VCaP (cell line): ENCODE results near the gene LIMK1.

Experiments
- H3K27ac ChIP-seq: fragments of 450-650 bp; 2 replicates; pipeline ENCODE4 v1.5.1; 2017
- TF ChIP-seq, protein P1 (sequence below): fragments of 450-650 bp; conservative IDR thresholded peaks from 2 replicates; pipeline ENCODE4 v1.5.1; 2017; ENCODE audit warnings: mild to moderate bottlenecking, moderate library complexity

Gene LIMK1

DNA sequence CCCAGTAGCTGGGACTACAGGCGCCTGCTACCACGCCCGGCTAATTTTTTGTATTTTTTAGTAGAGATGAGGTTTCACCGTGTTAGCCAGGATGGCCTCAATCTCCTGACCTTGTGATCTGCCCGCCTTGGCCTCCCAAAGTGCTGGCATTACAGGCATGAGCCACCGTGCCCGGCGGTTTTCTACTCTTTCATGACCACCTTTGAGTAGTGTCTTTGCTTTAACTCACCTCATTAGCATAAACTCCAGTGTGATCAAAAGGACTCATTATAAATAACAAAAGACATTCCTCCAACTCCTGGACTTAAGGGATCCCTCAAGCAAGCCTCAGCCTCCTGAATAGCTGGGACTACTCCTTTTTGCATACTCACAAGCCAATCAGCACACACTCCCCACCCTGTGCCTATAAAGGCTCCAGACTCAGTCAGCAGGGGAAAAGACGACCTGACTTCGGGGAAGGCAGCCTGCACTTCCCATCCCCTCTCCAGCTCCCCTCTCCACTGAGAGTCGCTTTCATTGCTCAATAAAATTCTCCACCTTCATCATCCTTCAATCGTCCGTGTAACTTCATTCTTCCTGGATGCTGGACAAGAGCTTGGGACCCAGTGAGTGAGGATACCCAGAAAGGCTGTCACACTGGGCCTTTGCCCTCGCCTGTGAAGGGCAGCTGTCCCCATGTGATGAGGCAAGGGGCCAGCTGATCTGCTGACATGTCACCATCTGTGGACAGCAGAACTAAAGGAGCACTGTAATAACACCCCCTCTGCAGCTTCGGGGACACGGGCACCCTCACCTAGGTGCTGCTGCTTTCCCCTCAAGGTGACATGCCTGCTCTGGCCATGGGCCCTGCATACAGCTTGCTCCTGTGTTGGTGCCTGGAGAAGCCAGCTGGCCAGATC is 55.6 kb downstream of the LIMK1 start:
- TF ChIP-seq, protein P1, sequence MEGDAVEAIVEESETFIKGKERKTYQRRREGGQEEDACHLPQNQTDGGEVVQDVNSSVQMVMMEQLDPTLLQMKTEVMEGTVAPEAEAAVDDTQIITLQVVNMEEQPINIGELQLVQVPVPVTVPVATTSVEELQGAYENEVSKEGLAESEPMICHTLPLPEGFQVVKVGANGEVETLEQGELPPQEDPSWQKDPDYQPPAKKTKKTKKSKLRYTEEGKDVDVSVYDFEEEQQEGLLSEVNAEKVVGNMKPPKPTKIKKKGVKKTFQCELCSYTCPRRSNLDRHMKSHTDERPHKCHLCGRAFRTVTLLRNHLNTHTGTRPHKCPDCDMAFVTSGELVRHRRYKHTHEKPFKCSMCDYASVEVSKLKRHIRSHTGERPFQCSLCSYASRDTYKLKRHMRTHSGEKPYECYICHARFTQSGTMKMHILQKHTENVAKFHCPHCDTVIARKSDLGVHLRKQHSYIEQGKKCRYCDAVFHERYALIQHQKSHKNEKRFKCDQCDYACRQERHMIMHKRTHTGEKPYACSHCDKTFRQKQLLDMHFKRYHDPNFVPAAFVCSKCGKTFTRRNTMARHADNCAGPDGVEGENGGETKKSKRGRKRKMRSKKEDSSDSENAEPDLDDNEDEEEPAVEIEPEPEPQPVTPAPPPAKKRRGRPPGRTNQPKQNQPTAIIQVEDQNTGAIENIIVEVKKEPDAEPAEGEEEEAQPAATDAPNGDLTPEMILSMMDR, result no peak
- no peak overlapping the region for H3K27ac ChIP-seq

DNA sequence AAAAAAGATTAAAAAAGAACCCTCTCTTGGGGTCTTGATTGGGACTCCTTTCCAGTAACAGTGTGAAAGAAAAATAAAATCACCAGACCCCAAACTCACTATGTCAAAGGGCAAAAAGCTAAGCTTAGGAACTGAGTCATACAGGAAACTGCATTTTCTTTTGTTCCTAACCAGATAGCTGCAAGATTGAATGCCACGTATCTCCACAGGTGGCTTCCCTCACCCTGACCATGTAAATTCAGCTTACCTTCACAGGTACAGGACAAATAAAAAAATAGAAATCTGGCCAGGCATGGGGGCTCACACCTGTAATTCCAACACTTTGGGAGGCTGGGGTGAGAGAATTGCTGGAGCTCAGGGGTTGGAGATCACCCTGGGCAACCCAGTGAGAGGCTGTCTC is 58.1 kb downstream of the LIMK1 start:
- no peak overlapping the region for H3K27ac ChIP-seq
- TF ChIP-seq, protein P1, result no peak

DNA sequence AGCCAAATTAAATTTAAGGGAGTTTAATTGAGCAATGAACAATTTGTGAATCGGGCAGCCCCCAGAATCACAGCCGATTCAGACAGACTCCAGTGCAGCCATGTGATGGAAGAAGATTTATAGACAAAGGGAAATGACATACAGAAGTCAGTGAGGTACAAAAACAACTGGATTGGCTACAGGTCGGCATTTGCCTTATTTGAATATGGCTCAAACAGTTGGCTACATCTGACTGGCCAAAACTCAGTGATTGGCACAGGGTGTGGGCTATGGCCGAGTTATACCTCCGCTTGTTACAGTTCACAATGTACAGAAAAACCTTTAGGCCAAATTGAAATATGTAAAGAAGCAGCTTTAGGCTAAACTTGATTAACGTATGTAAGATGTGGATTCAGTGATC is 59.8 kb downstream of the LIMK1 start:
- TF ChIP-seq, protein P1, result no peak
- no peak overlapping the region for H3K27ac ChIP-seq

DNA sequence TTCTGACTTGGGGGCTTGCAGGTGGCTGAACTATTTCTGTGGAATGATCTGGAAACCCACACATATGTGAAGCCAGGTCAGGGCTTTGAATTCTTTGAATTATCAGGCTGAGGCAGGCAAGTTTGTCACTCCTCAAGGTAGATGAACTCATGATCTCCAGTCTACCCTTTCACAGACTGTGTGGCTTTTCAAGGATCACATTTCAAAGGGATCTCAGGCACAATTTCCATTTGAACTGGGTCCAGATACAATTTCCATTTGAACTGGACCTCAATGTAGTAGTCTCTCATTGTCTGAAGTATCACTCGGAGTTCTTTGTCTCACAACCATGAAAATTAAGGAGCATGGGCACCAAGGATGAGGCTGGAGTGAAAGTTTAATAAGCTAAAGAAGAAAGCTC is 64.9 kb downstream of the LIMK1 start:
- no peak overlapping the region for H3K27ac ChIP-seq

DNA sequence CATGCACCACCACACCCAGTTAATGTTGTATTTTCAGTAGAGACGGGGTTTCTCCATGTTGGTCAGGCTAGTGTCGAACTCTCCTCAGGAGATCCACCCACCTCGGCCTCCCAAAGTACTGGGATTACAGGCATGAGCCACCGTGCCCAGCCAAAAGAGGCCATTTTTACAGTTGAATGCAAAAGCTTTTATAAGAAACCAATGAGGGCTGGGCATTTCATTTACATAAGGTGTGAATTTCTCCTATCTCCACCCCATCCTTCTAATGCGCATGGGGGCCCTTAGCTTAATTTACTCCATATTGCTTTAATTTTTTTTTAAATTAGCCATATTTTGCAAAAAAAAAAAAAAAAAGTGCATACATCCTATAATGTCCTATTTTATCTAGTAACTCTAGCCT is 65.5 kb downstream of the LIMK1 start:
- TF ChIP-seq, protein P1, result no peak
- no peak overlapping the region for H3K27ac ChIP-seq

More for the DNA sequence above, 64.9 kb downstream of the LIMK1 start:
- TF ChIP-seq, protein P1, result no peak

DNA sequence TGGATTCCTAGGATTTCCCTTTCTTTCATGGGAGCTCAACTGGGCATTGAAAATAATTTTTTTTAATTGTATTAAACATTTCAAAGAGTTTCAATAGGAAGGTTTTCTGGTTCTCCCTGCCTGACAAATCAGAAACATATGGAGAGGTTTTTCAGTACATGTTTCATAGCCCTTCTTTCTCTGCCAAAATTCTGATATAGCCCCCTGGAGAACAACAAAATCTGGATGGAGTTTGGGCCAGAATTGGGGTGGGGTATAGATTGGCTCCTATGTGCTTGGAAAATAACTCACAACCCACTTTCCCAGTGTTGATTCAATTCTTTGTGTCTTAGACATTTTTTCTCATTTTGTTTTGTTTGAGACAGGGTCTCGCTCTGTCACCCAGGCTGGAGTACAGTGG is 66.0 kb downstream of the LIMK1 start:
- no peak overlapping the region for H3K27ac ChIP-seq
- TF ChIP-seq, protein P1, result no peak

DNA sequence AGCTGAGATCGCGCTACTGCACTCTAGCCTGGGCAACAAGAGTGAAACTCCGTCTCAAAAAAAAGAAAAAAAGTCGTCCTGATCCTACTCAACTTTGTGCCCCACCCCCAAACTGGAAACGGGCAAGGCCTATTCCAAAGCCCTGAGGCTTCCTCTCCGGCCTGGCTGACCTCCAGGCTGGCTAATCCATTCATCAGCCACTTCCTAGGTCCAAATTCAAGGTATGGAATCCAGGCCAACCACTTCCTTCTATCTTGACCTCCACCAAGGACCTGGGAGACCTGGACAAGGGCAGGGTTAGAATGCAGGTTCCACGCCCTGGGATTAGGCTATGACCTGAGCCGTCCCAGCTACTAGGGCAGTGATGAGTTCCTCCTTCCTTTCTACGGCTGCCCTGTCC is 70.1 kb downstream of the LIMK1 start:
- no peak overlapping the region for H3K27ac ChIP-seq
- TF ChIP-seq, protein P1, result no peak
